Measurements from ENCODE around the gene GMPR2.

- TF ChIP-seq CTCF (IDR thresholded peaks at IDR 0.05) (no peak), POLR2A (IDR thresholded peaks at IDR 0.05) (no peak), POLR2AphosphoS5 (IDR thresholded peaks at IDR 0.05) (no peak)
Observed at GRCh38 chr14:24194186-24194872, 38.4 kb upstream of the GMPR2 start.

All from breast epithelium (tissue), 3 donors.